ENCODE results near the gene NSUN2.

DNA sequence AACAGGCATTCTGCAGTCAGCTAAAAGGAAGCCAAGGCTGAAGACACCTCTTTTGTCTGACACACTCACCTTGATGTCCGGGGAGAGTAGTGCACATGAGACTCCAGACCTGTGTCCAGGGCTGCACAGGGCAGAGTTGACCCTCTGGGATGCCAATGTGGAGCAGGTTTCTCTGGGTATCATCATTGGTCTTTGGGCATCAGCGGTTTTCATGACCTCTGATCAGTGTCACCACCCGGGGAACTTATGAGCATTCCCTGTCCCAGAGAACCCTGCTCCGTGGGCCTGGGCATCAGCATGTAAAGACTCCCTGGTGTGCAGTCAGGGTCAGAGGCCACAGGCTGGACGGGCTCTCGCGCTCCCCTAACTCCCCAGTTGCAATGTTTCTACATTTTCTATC, 80.2 kb downstream of the NSUN2 start:
- TF ChIP-seq, protein P1, sequence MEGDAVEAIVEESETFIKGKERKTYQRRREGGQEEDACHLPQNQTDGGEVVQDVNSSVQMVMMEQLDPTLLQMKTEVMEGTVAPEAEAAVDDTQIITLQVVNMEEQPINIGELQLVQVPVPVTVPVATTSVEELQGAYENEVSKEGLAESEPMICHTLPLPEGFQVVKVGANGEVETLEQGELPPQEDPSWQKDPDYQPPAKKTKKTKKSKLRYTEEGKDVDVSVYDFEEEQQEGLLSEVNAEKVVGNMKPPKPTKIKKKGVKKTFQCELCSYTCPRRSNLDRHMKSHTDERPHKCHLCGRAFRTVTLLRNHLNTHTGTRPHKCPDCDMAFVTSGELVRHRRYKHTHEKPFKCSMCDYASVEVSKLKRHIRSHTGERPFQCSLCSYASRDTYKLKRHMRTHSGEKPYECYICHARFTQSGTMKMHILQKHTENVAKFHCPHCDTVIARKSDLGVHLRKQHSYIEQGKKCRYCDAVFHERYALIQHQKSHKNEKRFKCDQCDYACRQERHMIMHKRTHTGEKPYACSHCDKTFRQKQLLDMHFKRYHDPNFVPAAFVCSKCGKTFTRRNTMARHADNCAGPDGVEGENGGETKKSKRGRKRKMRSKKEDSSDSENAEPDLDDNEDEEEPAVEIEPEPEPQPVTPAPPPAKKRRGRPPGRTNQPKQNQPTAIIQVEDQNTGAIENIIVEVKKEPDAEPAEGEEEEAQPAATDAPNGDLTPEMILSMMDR (IDR thresholded peaks at IDR 0.05) = no peak
- no peak for TF ChIP-seq CHD4 (IDR thresholded peaks at IDR 0.05; ENCODE audit: borderline replicate concordance)
- no peak for TF ChIP-seq EP300 (IDR thresholded peaks at IDR 0.05)
